Keratinocyte (primary cell): Measurements from ENCODE around the gene SEC22A. TPM values are rescaled to one million over a fixed set of nuclear protein-coding genes. Genes with fewer than 3 reads are reported as not detected.

Experiments used
- DNase-seq: peaks from one replicate; pipeline ENCODE4 v3.0.0-alpha.2; 2011; ENCODE audit warnings: low read depth, missing footprints, low spot score
- FAIRE-seq: peaks from 2 replicates; lab custom pipeline; 2011; peaks lifted over from hg19 to GRCh38; lab: Jason Lieb, UNC
- H2AFZ ChIP-seq: 2 replicates; pipeline ENCODE4 v1.6.0; 2012; ENCODE audit warnings: low read length, control low read depth, inconsistent platforms; ENCODE audit not compliant: control insufficient read depth
- H3K27ac ChIP-seq: 2 replicates; pipeline ENCODE4 v1.5.1; 2011; ENCODE audit warnings: low read length; ENCODE audit not compliant: control insufficient read depth, insufficient read depth
- H3K27me3 ChIP-seq: 3 replicates; pipeline ENCODE4 v1.6.0; 2011; ENCODE audit warnings: low read length; ENCODE audit not compliant: control insufficient read depth, insufficient read depth; ENCODE audit errors: extremely low read depth
- H3K36me3 ChIP-seq, 2 experiments: 2 replicates in 1 of 2; 3 replicates in 1 of 2; pipeline ENCODE4 v1.5.1; 2011; ENCODE audit warnings: low read length in 2 of 2, mild to moderate bottlenecking in 1 of 2; ENCODE audit not compliant: control insufficient read depth in 2 of 2, insufficient read depth in 2 of 2; ENCODE audit errors: extremely low read depth in 1 of 2
- H3K4me1 ChIP-seq: 3 replicates; pipeline ENCODE4 v1.5.1; 2011; ENCODE audit warnings: low read length; ENCODE audit not compliant: control insufficient read depth, insufficient read depth; ENCODE audit errors: extremely low read depth
- H3K4me2 ChIP-seq: 3 replicates; pipeline ENCODE4 v1.6.0; 2011; ENCODE audit warnings: low read depth, low read length; ENCODE audit not compliant: control insufficient read depth, insufficient read depth; ENCODE audit errors: extremely low read depth
- H3K4me3 ChIP-seq, 3 experiments: fragments of 200-600 bp in 1 of 3; sonication (generic) in 1 of 3; 2 replicates in 2 of 3; 3 replicates in 1 of 3; pipeline ENCODE4 v1.5.1; 2011 to 2016; ENCODE audit warnings: low read length in 3 of 3, mild to moderate bottlenecking in 3 of 3, control low read depth in 2 of 3, inconsistent platforms in 1 of 3, low read depth in 1 of 3, mixed read lengths in 1 of 3, mixed run types in 1 of 3, moderate library complexity in 1 of 3; ENCODE audit not compliant: control insufficient read depth in 2 of 3, insufficient read depth in 2 of 3; ENCODE audit errors: extremely low read depth in 1 of 3
- H3K79me2 ChIP-seq: 2 replicates; pipeline ENCODE4 v1.6.0; 2012; ENCODE audit warnings: low read length; ENCODE audit not compliant: control insufficient read depth, insufficient read depth
- H3K9ac ChIP-seq: 3 replicates; pipeline ENCODE4 v1.6.0; 2011; ENCODE audit warnings: low read length; ENCODE audit not compliant: control insufficient read depth, insufficient read depth; ENCODE audit errors: extremely low read depth
- H3K9me1 ChIP-seq: 3 replicates; pipeline ENCODE4 v1.6.0; 2011; ENCODE audit warnings: low read length; ENCODE audit not compliant: control insufficient read depth, insufficient read depth; ENCODE audit errors: extremely low read depth
- H3K9me3 ChIP-seq: 2 replicates; pipeline ENCODE4 v1.5.1; 2012; ENCODE audit warnings: low read depth, low read length; ENCODE audit not compliant: control insufficient read depth
- H4K20me1 ChIP-seq: 3 replicates; pipeline ENCODE4 v1.6.0; 2011; ENCODE audit warnings: low read length; ENCODE audit not compliant: control insufficient read depth, insufficient read depth; ENCODE audit errors: extremely low read depth
- EZH2 ChIP-seq: IDR thresholded peaks from one replicate; pipeline ENCODE4 v1.6.1; 2012; ENCODE audit warnings: inconsistent platforms, mild to moderate bottlenecking, low read length, moderate library complexity
- dilution Hi-C: fragments of 300-500 bp; cut with MboI; formaldehyde crosslinking; loops from one replicate; pipeline ENCODE4 v1.7.0; 2020; ENCODE audit warnings: low sequenced_read_pairs; ENCODE audit not compliant: extremely low pct_ligation_motif_present
- polyA plus RNA-seq, 5 experiments: library from polyadenylated mRNA; depleted of rRNA in 3 of 5; stranded (reverse) in 3 of 5; stranded (forward) in 1 of 5; unstranded in 1 of 5; fragments of >200 nt; gene quantifications; 1 replicate in 1 of 5; 2 replicates in 3 of 5; 3 replicates in 1 of 5; pipeline versions ENCODE4 v1.2.1 to v1.2.3, GENCODE V29; 2011 to 2012; ENCODE audit warnings: missing spikeins in 2 of 5, low read depth in 1 of 5, low replicate concordance in 1 of 5
- TF ChIP-seq, protein P1 (sequence below), 3 experiments: IDR thresholded peaks in 1 of 3; conservative IDR thresholded peaks in 1 of 3; optimal IDR thresholded peaks in 1 of 3; 2 replicates in 2 of 3; 3 replicates in 1 of 3; pipeline versions ENCODE3 to v1.5.1; 2011; ENCODE audit warnings: low read length in 3 of 3, mild to moderate bottlenecking in 3 of 3, moderate library complexity in 2 of 3, control low read depth in 1 of 3, inconsistent platforms in 1 of 3; ENCODE audit not compliant: insufficient read depth in 2 of 3; ENCODE audit errors: extremely low read depth in 1 of 3

Gene SEC22A
- polyA plus RNA-seq, 1 donor (not counting 4 experiments of a cell fraction or from before 2014, with no cell fraction given): 32.9 TPM

DNA sequence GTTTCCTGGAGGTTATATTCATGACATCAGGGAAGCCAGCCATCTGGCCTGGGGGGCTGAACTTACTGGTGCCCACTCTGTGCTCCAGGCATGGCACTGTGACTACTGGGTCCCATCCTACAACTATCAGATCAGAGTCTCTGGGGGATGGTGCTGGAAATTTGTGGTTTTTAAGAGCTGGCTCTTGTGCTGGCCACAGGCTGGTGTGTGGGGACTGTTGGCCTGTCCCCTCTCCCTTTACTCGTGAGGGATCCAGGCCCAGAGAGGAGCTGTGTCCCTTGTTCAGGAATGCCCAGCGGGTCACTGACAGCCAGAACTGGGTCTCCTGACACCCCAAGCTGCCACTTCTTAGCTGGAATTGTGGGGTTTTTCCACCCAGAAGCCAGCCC, 44.5 kb upstream of the SEC22A start:
- Histone ChIP-seq H3K27ac (no peak overlapping the region), H3K4me2 (no peak overlapping the region), H3K36me3 (peaks cover 38 to 46% of the 10 kb centered on the region in 2 experiments), H3K4me3 (no peak overlapping the region), H3K27me3 (no peaks in the 10 kb centered on the region), H3K9me3 (no peaks in the 10 kb centered on the region), H3K79me2 (no peaks in the 10 kb centered on the region), H4K20me1 (no peaks in the 10 kb centered on the region), H3K9me1 (no peaks in the 10 kb centered on the region), H3K9ac (no peak overlapping the region), H2AFZ (no peak overlapping the region), H3K4me1 (no peaks in the 10 kb centered on the region)
- no peak for TF ChIP-seq EZH2
- TF ChIP-seq, protein P1, sequence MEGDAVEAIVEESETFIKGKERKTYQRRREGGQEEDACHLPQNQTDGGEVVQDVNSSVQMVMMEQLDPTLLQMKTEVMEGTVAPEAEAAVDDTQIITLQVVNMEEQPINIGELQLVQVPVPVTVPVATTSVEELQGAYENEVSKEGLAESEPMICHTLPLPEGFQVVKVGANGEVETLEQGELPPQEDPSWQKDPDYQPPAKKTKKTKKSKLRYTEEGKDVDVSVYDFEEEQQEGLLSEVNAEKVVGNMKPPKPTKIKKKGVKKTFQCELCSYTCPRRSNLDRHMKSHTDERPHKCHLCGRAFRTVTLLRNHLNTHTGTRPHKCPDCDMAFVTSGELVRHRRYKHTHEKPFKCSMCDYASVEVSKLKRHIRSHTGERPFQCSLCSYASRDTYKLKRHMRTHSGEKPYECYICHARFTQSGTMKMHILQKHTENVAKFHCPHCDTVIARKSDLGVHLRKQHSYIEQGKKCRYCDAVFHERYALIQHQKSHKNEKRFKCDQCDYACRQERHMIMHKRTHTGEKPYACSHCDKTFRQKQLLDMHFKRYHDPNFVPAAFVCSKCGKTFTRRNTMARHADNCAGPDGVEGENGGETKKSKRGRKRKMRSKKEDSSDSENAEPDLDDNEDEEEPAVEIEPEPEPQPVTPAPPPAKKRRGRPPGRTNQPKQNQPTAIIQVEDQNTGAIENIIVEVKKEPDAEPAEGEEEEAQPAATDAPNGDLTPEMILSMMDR (optimal IDR thresholded peaks at IDR 0.05 in 1 of 3, IDR thresholded peaks at IDR 0.05 in 1 of 3, conservative IDR thresholded peaks at IDR 0.05 in 1 of 3; ENCODE audit: extremely low read depth in 1 of 3, insufficient read depth in 2 of 3, low read length in 3 of 3): no peak
- dilution Hi-C loops: no loop called here
- DNase-seq (no peak), FAIRE-seq (no peak)

DNA sequence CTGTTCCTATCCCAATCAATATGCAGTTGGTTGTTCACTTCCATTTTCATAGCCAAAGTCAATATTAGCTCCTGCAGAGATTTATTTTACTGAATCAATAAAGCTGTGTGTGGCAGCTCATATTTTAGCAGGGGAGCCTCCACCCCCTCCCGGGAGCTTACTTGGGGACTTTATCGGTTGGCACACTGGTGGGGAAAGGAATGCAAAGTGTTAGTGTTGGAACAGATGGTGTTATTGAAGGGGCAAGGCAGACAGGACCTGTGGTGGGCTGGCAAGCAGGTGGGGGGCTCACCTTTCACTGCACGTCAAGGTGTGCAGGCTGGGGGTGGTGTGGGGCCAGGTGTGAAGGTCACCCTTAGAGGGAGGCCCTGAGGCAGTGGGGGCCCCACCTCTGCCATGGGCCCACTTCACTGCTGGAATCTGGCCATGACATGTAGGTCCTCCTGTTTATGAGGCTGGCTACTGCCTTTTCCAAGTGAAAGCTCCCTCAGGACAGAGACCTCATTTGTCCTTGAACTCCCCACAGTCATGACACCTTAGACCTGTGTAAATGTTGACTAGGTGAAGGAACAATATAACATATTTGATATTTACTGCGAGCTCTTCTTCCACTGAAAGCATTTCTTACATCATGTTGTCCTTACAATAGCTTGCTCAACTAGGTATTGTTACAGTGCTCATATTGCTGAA, 44.0 kb upstream of the SEC22A start:
- Histone ChIP-seq H3K4me3 (no peak overlapping the region), H3K36me3 (peaks cover 34 to 45% of the 10 kb centered on the region in 2 experiments), H3K79me2 (no peaks in the 10 kb centered on the region), H3K27me3 (no peaks in the 10 kb centered on the region), H3K27ac (no peak overlapping the region), H3K4me2 (no peak overlapping the region), H4K20me1 (no peaks in the 10 kb centered on the region), H3K9me3 (no peaks in the 10 kb centered on the region), H2AFZ (no peak overlapping the region), H3K4me1 (no peaks in the 10 kb centered on the region), H3K9ac (no peak overlapping the region), H3K9me1 (no peaks in the 10 kb centered on the region)
- no peak for TF ChIP-seq EZH2
- TF ChIP-seq, protein P1 (optimal IDR thresholded peaks at IDR 0.05 in 1 of 3, IDR thresholded peaks at IDR 0.05 in 1 of 3, conservative IDR thresholded peaks at IDR 0.05 in 1 of 3; ENCODE audit: extremely low read depth in 1 of 3, insufficient read depth in 2 of 3, low read length in 3 of 3): no peak
- dilution Hi-C loops: no loop called here
- FAIRE-seq (no peak), DNase-seq (no peak)
